ENCODE results near the gene GALNT2.

GRCh38 chr1:230144010-230144614 is 77.1 kb downstream of the GALNT2 start:
- TF ChIP-seq, protein P1, sequence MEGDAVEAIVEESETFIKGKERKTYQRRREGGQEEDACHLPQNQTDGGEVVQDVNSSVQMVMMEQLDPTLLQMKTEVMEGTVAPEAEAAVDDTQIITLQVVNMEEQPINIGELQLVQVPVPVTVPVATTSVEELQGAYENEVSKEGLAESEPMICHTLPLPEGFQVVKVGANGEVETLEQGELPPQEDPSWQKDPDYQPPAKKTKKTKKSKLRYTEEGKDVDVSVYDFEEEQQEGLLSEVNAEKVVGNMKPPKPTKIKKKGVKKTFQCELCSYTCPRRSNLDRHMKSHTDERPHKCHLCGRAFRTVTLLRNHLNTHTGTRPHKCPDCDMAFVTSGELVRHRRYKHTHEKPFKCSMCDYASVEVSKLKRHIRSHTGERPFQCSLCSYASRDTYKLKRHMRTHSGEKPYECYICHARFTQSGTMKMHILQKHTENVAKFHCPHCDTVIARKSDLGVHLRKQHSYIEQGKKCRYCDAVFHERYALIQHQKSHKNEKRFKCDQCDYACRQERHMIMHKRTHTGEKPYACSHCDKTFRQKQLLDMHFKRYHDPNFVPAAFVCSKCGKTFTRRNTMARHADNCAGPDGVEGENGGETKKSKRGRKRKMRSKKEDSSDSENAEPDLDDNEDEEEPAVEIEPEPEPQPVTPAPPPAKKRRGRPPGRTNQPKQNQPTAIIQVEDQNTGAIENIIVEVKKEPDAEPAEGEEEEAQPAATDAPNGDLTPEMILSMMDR (conservative IDR thresholded peaks at IDR 0.05; ENCODE audit: low read depth, low read length), result no peak
- TF ChIP-seq POLR2A (IDR thresholded peaks at IDR 0.05; ENCODE audit: low read depth, low read length) (no peak), CEBPB (IDR thresholded peaks at IDR 0.05; ENCODE audit: low read depth, low read length) (0 out of 2 replicates have a peak, but pooled peaks have one; percentile 9), RAD21 (IDR thresholded peaks at IDR 0.05; ENCODE audit: low read length) (no peak)

Data from IMR-90 (cell line).